Omental fat pad (tissue), 4 donors: ENCODE results near the gene TBC1D4. TPM values are rescaled to one million over a fixed set of nuclear protein-coding genes. Genes with fewer than 3 reads are reported as not detected.
"Not testable (repeated sequence)": the region's sequence is repeated elsewhere in the genome, so short reads cannot be mapped to it uniquely, and the experiment has no call there.

Experiments used
- ATAC-seq: fragments of 150-250 bp; one replicate; pipeline ENCODE4 v1.9.1; 2016; ENCODE audit warnings: mild to moderate bottlenecking, moderate library complexity; ENCODE audit not compliant: low FRiP score
- DNase-seq: peaks from one replicate; pipeline ENCODE4 v3.0.0-alpha.2; 2019; ENCODE audit warnings: low spot score
- total RNA-seq, 4 donors: library from RNA; depleted of rRNA; stranded (reverse); fragments of >200 nt; gene quantifications; one replicate each; pipeline ENCODE4 v1.1.0, GENCODE V29; 2016
- TF ChIP-seq, protein P1 (sequence below), 3 donors: fragments of 450-650 bp; IDR thresholded peaks; one replicate each; pipeline ENCODE4 v1.5.1; 2016 to 2017; ENCODE audit warnings: antibody characterized with exemption in 3 of 3, mild to moderate bottlenecking in 3 of 3, moderate library complexity in 2 of 3

Gene TBC1D4
- total RNA-seq, 4 donors from 2014 or later: 24.7 to 55.1 (median 39.2) TPM

DNA sequence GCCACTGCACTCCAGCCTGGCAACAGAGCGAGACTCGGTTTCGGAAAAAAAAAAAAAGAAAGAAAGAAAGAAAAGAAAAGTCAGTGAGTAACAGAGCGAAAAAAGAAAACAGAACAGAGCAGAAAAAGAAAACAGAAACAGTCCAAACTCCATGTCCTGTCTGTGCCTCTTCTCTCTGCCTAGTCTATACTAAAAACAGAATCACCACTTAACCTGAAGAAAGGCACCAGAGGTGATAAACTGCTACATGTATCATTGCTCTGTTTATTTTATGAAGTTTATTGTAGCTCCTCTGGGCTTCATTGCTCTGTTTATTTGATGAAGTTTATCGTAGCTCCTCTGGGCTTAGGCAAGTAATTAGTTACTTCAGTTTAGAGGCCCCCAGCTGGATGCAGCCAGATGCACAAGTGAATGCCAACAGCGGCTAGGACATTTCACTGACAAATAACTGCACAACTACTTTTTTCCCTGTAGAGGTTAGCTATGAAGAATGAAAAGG lies 39.2 kb downstream of the TBC1D4 start:
- DNase-seq (no peak), ATAC-seq (no peak)
- TF ChIP-seq, protein P1, sequence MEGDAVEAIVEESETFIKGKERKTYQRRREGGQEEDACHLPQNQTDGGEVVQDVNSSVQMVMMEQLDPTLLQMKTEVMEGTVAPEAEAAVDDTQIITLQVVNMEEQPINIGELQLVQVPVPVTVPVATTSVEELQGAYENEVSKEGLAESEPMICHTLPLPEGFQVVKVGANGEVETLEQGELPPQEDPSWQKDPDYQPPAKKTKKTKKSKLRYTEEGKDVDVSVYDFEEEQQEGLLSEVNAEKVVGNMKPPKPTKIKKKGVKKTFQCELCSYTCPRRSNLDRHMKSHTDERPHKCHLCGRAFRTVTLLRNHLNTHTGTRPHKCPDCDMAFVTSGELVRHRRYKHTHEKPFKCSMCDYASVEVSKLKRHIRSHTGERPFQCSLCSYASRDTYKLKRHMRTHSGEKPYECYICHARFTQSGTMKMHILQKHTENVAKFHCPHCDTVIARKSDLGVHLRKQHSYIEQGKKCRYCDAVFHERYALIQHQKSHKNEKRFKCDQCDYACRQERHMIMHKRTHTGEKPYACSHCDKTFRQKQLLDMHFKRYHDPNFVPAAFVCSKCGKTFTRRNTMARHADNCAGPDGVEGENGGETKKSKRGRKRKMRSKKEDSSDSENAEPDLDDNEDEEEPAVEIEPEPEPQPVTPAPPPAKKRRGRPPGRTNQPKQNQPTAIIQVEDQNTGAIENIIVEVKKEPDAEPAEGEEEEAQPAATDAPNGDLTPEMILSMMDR (IDR thresholded peaks at IDR 0.05): no peak

DNA sequence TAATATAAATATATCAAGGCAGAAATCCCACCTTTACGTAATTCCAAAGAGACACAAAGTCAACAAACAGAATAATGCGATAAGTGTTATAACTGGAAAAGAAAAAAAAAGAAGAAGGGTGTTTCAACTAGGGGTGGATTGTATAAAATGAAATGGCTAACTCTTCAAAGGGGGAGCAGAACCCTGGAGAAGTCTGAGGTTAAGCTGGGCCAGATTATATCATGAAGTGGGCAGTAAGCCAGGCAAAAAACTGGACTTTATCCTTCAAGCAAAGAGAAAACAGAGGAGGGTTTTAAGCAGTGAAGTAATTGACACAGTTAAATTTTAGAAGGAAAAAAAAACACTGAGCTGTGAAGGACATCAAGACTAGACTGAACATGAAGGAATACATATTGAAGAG lies 41.9 kb downstream of the TBC1D4 start:
- no peak for DNase-seq
- ATAC-seq: no peak
- TF ChIP-seq, protein P1 (IDR thresholded peaks at IDR 0.05): no peak

DNA sequence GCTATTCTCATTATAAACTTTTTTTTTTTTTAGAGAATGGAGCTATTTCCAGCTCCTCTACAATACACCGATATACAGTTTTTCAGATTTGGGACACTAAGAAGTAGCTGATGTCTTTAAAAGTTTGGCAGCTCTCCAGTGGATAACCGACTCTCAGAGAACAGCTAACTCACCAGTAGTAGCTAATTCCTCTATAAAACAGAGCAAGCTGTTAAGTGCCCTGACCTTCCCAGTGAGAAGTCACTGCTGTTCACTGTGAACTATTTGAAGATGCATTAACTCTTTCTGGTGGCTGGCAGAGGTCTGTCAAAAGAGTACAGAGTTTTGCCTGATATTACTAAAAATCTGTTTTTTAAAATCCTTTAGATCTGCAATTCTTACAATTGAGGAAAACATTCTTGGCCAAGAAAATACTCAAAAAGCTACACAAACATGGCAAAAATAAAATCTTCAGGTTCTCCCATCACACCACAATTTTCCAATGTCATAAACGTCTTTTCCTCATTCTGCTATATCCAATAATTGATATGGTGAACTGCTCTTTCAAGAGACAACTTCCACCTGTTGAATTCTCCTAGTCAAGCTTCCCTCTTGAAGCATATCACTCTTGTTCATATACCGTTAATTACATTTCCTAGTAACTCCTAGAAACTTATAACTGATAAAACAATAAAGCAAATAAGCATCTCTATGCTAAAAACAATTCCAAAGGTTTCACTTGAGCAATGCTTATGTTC lies 44.2 kb downstream of the TBC1D4 start:
- TF ChIP-seq, protein P1 (IDR thresholded peaks at IDR 0.05): no peak
- ATAC-seq (no peak), DNase-seq (no peak)

DNA sequence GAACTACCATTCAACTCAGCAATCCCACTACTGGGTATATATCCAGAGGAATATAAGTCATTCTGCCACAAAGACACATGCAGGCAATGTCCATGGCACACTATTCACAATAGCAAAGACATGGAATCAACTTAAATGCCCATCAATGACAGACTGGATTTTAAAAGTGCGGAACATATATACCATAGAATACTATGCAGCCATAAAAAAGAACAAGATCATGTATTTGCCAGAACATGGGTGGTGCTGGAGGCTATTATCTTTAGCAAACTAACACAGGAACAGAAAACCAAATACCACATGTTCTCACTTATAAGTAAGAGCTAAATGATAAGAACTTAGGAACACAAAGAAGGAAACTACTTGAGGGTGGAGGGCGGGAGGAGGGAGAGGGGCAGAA lies 47.8 kb downstream of the TBC1D4 start:
- not testable (repeated sequence) for DNase-seq

DNA sequence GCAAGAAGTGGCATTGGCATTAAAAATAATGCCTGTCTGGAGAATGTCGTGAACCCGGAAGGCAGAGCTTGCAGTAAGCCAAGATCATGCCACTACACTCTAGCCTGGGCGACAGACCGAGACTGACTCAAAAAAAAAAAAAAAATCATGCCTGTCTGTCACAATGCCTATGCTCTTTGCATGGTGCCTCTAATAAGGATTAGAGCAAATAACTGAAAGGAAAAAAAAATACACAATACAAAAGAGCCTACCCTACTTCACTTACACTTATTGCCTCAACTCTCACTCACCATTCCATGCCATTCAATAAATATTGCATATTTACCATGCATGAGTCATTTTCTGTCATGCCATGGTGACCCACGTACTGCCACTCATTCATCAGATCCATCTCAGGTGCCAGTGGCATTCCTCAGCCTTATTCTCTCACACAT lies 49.1 kb downstream of the TBC1D4 start:
- TF ChIP-seq, protein P1 (IDR thresholded peaks at IDR 0.05): no peak
- ATAC-seq: no peak

More for the DNA sequence above, 47.8 kb downstream of the TBC1D4 start:
- not testable (repeated sequence) for ATAC-seq

DNA sequence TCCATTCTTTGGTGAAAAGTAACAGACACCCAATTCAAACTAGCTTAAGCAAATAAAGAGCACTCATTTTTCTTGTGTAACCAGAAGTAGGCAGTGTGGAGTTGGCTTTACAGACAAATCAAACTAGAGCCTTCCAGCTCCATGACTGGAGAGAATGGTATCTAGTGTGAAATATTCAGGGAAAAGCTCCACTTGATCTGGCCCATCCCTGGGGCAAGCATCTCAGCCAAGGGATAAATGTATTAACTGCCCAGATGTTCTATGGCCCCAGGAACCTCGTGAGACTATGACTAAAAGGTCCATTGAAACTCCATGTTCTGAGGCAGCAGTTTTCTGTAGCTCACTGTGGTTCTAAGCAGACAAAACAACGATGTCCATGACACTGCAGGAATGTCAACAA lies 49.9 kb downstream of the TBC1D4 start:
- TF ChIP-seq, protein P1 (IDR thresholded peaks at IDR 0.05): no peak
- ATAC-seq (no peak), DNase-seq (no peak)

More for the DNA sequence above, 49.1 kb downstream of the TBC1D4 start:
- DNase-seq: no peak

DNA sequence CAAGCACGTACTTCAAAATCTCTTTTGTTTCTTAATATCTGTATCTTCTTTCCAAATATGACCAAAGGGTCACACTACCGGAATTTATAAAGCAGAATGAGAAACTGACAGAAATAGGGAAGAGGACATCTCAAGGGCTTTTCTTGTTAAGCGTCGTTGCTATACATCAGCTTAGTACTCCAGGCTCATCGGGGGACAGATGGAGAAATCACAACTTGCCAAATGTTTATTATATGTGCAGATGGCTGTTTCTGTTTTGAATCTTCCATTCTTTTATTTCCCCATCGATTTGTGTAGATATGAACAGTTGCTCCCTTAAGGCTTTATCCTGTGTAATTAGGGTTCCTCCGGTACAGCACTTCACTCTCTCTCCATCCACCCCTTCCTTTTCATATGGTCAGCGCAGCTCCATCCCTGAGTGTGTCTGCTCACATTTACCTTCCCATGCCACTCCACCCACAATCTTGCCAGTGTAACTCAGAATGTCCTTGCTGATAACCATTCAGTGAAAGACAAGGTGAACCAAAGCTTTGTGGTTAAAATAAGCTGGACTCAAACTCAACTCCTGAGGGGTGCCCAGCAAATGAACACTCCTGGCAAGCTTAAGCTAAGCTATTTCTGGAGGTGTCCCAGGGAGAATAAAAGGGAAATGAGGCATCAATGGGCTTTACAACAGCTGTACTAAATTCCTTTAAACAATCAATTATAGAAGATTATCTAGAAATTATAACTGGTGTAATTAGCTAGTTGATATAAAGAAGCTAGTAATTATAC lies 51.3 kb downstream of the TBC1D4 start:
- TF ChIP-seq, protein P1 (IDR thresholded peaks at IDR 0.05): no peak
- DNase-seq (no peak), ATAC-seq (no peak)
